GM12878 (cell line): ENCODE results near the gene ZNF892. TPM values are rescaled to one million over a fixed set of nuclear protein-coding genes. Genes with fewer than 3 reads are reported as not detected.

Source experiments
- ATAC-seq: fragments of 200-7000 bp; cut with Tn5 transposase; 3 replicates; pipeline ENCODE4 v1.9.1; 2020; ENCODE audit warnings: mild to moderate bottlenecking, moderate library complexity
- BruUV-seq: library from RNA; stranded (reverse); fragments of 400-500 nt; replicated peaks from 2 replicates; lab custom pipeline; 2021; lab: Mats Ljungman, UMichigan
- CTCF ChIA-PET: fragments of 300-600 bp; sonication (Branson Sonifier 250); formaldehyde crosslinking; extraction: SDS; loops from one replicate; lab custom pipeline; 2021; ENCODE audit warnings: inconsistent platforms; lab: Yijun Ruan, JAX
- POLR2A ChIA-PET: fragments of 350-600 bp; formaldehyde crosslinking; extraction: SDS; loops from one replicate; lab custom pipeline; 2021; ENCODE audit warnings: inconsistent platforms; lab: Charles Lee
- RAD21 ChIA-PET: fragments of 300-600 bp; sonication (Branson Sonifier 250); formaldehyde crosslinking; loops from one replicate; lab custom pipeline; 2023; ENCODE audit warnings: antibody characterized with exemption; ENCODE audit not compliant: unreplicated experiment; lab: Charles Lee
- SMC1A ChIA-PET: fragments of 300-600 bp; sonication (Branson Sonifier 250); formaldehyde crosslinking; loops from one replicate; lab custom pipeline; 2023; ENCODE audit not compliant: unreplicated experiment, uncharacterized antibody; lab: Charles Lee
- DNase-seq: peaks from one replicate; pipeline ENCODE4 v3.0.0-alpha.2; 2011; ENCODE audit warnings: low read depth, low spot score
- FAIRE-seq: peaks from 3 replicates; lab custom pipeline; 2011; peaks lifted over from hg19 to GRCh38; lab: Jason Lieb, UNC
- H2AFZ ChIP-seq: 2 replicates; pipeline ENCODE4 v1.6.0; 2011; ENCODE audit warnings: low read depth, low read length, control low read depth; ENCODE audit not compliant: control insufficient read depth
- H3K27ac ChIP-seq: 2 replicates; pipeline ENCODE4 v1.5.1; 2011; ENCODE audit warnings: control low read depth; ENCODE audit not compliant: control insufficient read depth, insufficient read depth
- H3K27me3 ChIP-seq, 2 experiments: replicated peaks in 1 of 2; 2 replicates each; pipeline versions ENCODE4 v1.6.0 to v1.6.1; 2011; ENCODE audit warnings: low read length in 1 of 2; ENCODE audit not compliant: control insufficient read depth in 2 of 2, insufficient read depth in 2 of 2
- H3K36me3 ChIP-seq, 2 experiments: 2 replicates each; pipeline ENCODE4 v1.5.1; 2011; ENCODE audit warnings: low read length in 1 of 2; ENCODE audit not compliant: control insufficient read depth in 2 of 2, insufficient read depth in 2 of 2
- H3K4me1 ChIP-seq: 2 replicates; pipeline ENCODE4 v1.6.1; 2011; ENCODE audit warnings: mild to moderate bottlenecking, low read length, moderate library complexity, mixed read lengths; ENCODE audit not compliant: control insufficient read depth, insufficient read depth
- H3K4me2 ChIP-seq: 2 replicates; pipeline ENCODE4 v1.6.0; 2011; ENCODE audit warnings: control low read depth; ENCODE audit not compliant: control insufficient read depth, insufficient read depth
- H3K4me3 ChIP-seq: fragments of 200-600 bp; sonication (generic); 2 replicates; pipeline ENCODE4 v1.5.1; 2016
- H3K79me2 ChIP-seq: 2 replicates; pipeline ENCODE4 v1.6.0; 2011; ENCODE audit warnings: low read length; ENCODE audit not compliant: control insufficient read depth, insufficient read depth
- H3K9ac ChIP-seq: 2 replicates; pipeline ENCODE4 v1.8.0; 2011; ENCODE audit warnings: low read length, control low read depth, mixed read lengths; ENCODE audit not compliant: control insufficient read depth, insufficient read depth
- H3K9me3 ChIP-seq: replicated peaks from 3 replicates; pipeline ENCODE4 v1.5.1; 2011; ENCODE audit warnings: mild to moderate bottlenecking, low read length; ENCODE audit not compliant: control insufficient read depth, insufficient read depth
- H4K20me1 ChIP-seq: 2 replicates; pipeline ENCODE4 v1.6.0; 2011; ENCODE audit not compliant: control insufficient read depth, insufficient read depth
- ASH2L ChIP-seq: fragments of 300-600, 200-600 bp; sonication (generic); IDR thresholded peaks from 2 replicates; pipeline ENCODE4 v1.6.1; 2017; ENCODE audit warnings: low read depth, mild to moderate bottlenecking, borderline replicate concordance
- BRCA1 ChIP-seq: IDR thresholded peaks from 2 replicates; pipeline ENCODE4 v1.6.1; 2011; ENCODE audit warnings: low read depth, low read length, improper control_type of control experiment
- CEBPB ChIP-seq, 2 experiments: fragments of 150-350 bp in 1 of 2; IDR thresholded peaks; 2 replicates each; pipeline ENCODE4 v1.6.1; 2012 to 2014; ENCODE audit warnings: low read depth in 2 of 2, low read length in 2 of 2, borderline replicate concordance in 1 of 2, inconsistent platforms in 1 of 2
- KAT2A ChIP-seq: conservative IDR thresholded peaks from 2 replicates; pipeline ENCODE4 v1.6.1; 2011; ENCODE audit warnings: low read depth, low read length; ENCODE audit not compliant: control insufficient read depth
- POLR2AphosphoS2 ChIP-seq: IDR thresholded peaks from 2 replicates; pipeline ENCODE4 v1.6.1; 2011; ENCODE audit warnings: low read depth, mild to moderate bottlenecking, low read length, improper control_type of control experiment, moderate library complexity
- RB1 ChIP-seq: fragments of 450-650 bp; formaldehyde crosslinking; IDR thresholded peaks from 2 replicates; pipeline ENCODE4 v1.6.1; 2017; ENCODE audit warnings: mild to moderate bottlenecking, borderline replicate concordance
- ZNF274 ChIP-seq: IDR thresholded peaks from one replicate; pipeline ENCODE4 v1.8.0; 2011; ENCODE audit not compliant: insufficient read length, insufficient read depth
- WGBS: methylation state at CpG from one replicate; pipeline ENCODE4 v1.1.6; 2016; ENCODE audit warnings: low lambda C conversion rate; ENCODE audit not compliant: insufficient replicate concordance, insufficient coverage; ENCODE audit errors: missing lambda C conversion rate; 5-methylcytosine and 5-hydroxymethylcytosine counted together
- in situ Hi-C: fragments of 300-500 bp; cut with MboI; formaldehyde crosslinking; loops from 9 replicates; pipeline ENCODE4 v1.14.3; 2018; ENCODE audit warnings: mixed read lengths
- intact Hi-C: fragments of 100-400 bp; cut with micrococcal nuclease; formaldehyde crosslinking; loops from one replicate; pipeline ENCODE4 v1.14.2; 2022; ENCODE audit not compliant: unreplicated experiment
- polyA plus RNA-seq, 11 experiments: library from polyadenylated mRNA; depleted of rRNA in 4 of 11; unstranded in 6 of 11; stranded (reverse) in 5 of 11; fragments of >200 nt; fragmentation: Nextera tagmentation in 4 of 11; fragmentation: Illumina TruSeq in 1 of 11; extraction: Ambion mirVana in 4 of 11; extraction: Trizol in 1 of 11; gene quantifications; 1 replicate in 1 of 11; 2 replicates in 10 of 11; pipeline versions ENCODE4 v1.2.1 to v1.2.3, GENCODE V29; 2011 to 2016; ENCODE audit warnings: inconsistent platforms in 2 of 11, missing spikeins in 2 of 11, low read depth in 1 of 11
- total RNA-seq, 4 experiments: library from RNA; depleted of rRNA in 3 of 4; stranded (reverse); fragments of >200 nt in 3 of 4; fragmentation: Illumina TruSeq in 1 of 4; extraction: Trizol in 1 of 4; gene quantifications; 2 replicates each; pipeline versions ENCODE4 v1.2.1 to v1.2.3, GENCODE V29; 2013 to 2021
- TF ChIP-seq, protein P1 (sequence below): IDR thresholded peaks from 2 replicates; pipeline ENCODE4 v1.6.1; 2012; ENCODE audit warnings: low read depth, low read length, improper control_type of control experiment

Gene ZNF892
- total and polyA plus RNA-seq, 10 of the 15 experiments (the other 5 are each of a cell fraction or from before 2014, with no cell fraction given), result 0.11 to 1.3 (median 0.29) TPM; not detected in 3

- no peak for FAIRE-seq
- intact Hi-C loops (no loop called here), in situ Hi-C loops (no loop called here)
- BruUV-seq, result no TSS peak
- ChIA-PET RAD21 (no interaction called here), CTCF (interaction anchor here (0.6 to 2.7 kb wide), 2 partner anchors 47 to 1137 kb away, joined by 3 to 6 read pairs; no protein-coding TSS in a partner anchor), SMC1A (no interaction called here), POLR2A (no interaction called here)
- H3K9ac ChIP-seq, result no peak overlapping the region
- H4K20me1 ChIP-seq, result no peaks in the 10 kb centered on the region
- no peak overlapping the region for H3K27ac ChIP-seq
- 100% methylated on average over 3 of the region's 3 CpGs for WGBS
- H2AFZ ChIP-seq, result no peak overlapping the region
- TF ChIP-seq BRCA1 (no peak), RB1 (no peak), ASH2L (no peak), CEBPB (IDR thresholded peaks at IDR 0.05; ENCODE audit: borderline replicate concordance in 1 of 2, low read depth in 2 of 2, low read length in 2 of 2) (no peak), POLR2AphosphoS2 (no peak), KAT2A (no peak), ZNF274 (no peak)
- TF ChIP-seq, protein P1, sequence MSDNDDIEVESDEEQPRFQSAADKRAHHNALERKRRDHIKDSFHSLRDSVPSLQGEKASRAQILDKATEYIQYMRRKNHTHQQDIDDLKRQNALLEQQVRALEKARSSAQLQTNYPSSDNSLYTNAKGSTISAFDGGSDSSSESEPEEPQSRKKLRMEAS, result no peak
- no peak for ATAC-seq
- H3K27me3 ChIP-seq, result no peaks in the 10 kb centered on the region
- no peaks in the 10 kb centered on the region for H3K4me1 ChIP-seq
- no peak overlapping the region for H3K4me2 ChIP-seq
- peaks cover 0 to 11% of the 10 kb centered on the region in 2 experiments; a peak in 3 of 4 replicates for H3K36me3 ChIP-seq
- peaks cover 3% of the 10 kb centered on the region; the same call in 1 of the 3 replicates for H3K9me3 ChIP-seq
- no peak for DNase-seq
- no peak overlapping the region for H3K4me3 ChIP-seq
- H3K79me2 ChIP-seq, result no peaks in the 10 kb centered on the region
These were observed 22.1 kb upstream of the ZNF892 start for GRCh38 chr2:95185197-95185596.
